LNCAP (cell line): ENCODE measurements around the gene ARFGAP1.

Experiments used
- CTCF ChIP-seq: fragments of 450-650 bp; IDR thresholded peaks from 2 replicates; pipeline ENCODE4 v1.5.1; 2017; ENCODE audit warnings: mild to moderate bottlenecking

Gene ARFGAP1

GRCh38 chr20:63283397-63284082 is 10.9 kb downstream of the ARFGAP1 start:
- no peak for TF ChIP-seq CTCF

GRCh38 chr20:63284083-63284440 is 11.4 kb downstream of the ARFGAP1 start:
- TF ChIP-seq CTCF: no peak

GRCh38 chr20:63284544-63284949 is 11.9 kb downstream of the ARFGAP1 start:
- TF ChIP-seq CTCF: no peak

GRCh38 chr20:63284981-63285524 is 12.4 kb downstream of the ARFGAP1 start:
- no peak for TF ChIP-seq CTCF

GRCh38 chr20:63285636-63286615 is 13.3 kb downstream of the ARFGAP1 start:
- no peak for TF ChIP-seq CTCF

- no peak for TF ChIP-seq CTCF
These were observed 14.4 kb downstream of the ARFGAP1 start for GRCh38 chr20:63286781-63287696.
